22Rv1 (cell line): ENCODE results near the gene AZU1.

Experiments
- CTCF ChIP-seq: fragments of 450-650 bp; IDR thresholded peaks from 2 replicates; pipeline ENCODE4 v1.5.1; 2017; ENCODE audit warnings: mild to moderate bottlenecking
- ZFX ChIP-seq: fragments of 450-650 bp; IDR thresholded peaks from 2 replicates; pipeline ENCODE4 v1.6.1; 2017; ENCODE audit warnings: antibody characterized with exemption, borderline replicate concordance

GRCh38 chr19:815079-815774 is 12.4 kb upstream of the AZU1 start:
- TF ChIP-seq CTCF (no peak), ZFX (no peak)
